HCT116 (cell line): ENCODE data around the gene GREB1L.

Experiments
- CEBPB ChIP-seq: IDR thresholded peaks from 2 replicates; pipeline ENCODE4 v1.6.1; 2012; ENCODE audit warnings: low read depth
- EZH2 ChIP-seq: fragments of 200-600 bp; sonication (generic); IDR thresholded peaks from 2 replicates; pipeline ENCODE4 v1.6.1; 2017; ENCODE audit warnings: antibody characterized with exemption, mixed run types
- EZH2phosphoT487 ChIP-seq: fragments of 200-600 bp; IDR thresholded peaks from 2 replicates; pipeline ENCODE4 v1.6.1; 2018; ENCODE audit warnings: antibody characterized with exemption, borderline replicate concordance
- POLR2A ChIP-seq: IDR thresholded peaks from 2 replicates; pipeline ENCODE4 v1.7.0; 2011; ENCODE audit warnings: borderline replicate concordance; ENCODE audit not compliant: insufficient read depth, insufficient read length; ENCODE audit errors: extremely low read depth
- POLR2AphosphoS5 ChIP-seq: IDR thresholded peaks from 2 replicates; pipeline ENCODE4 v1.6.1; 2011; ENCODE audit warnings: mild to moderate bottlenecking, low read depth, low read length, moderate library complexity
- RAD21 ChIP-seq: IDR thresholded peaks from 2 replicates; pipeline ENCODE4 v1.6.1; 2012; ENCODE audit warnings: low read depth, mild to moderate bottlenecking
- SP1 ChIP-seq: IDR thresholded peaks from 2 replicates; pipeline ENCODE4 v1.6.1; 2012; ENCODE audit warnings: low read depth
- TF ChIP-seq, protein P1 (sequence below), 3 experiments: fragments of 200-600 bp in 1 of 3; sonication (generic) in 1 of 3; IDR thresholded peaks in 2 of 3; conservative IDR thresholded peaks in 1 of 3; 2 replicates each; pipeline ENCODE4 v1.5.1; 2012 to 2017; ENCODE audit warnings: low read depth in 2 of 3, low read length in 2 of 3, antibody characterized with exemption in 1 of 3, borderline replicate concordance in 1 of 3, control low read depth in 1 of 3, mild to moderate bottlenecking in 1 of 3, mixed read lengths in 1 of 3, mixed run types in 1 of 3, moderate library complexity in 1 of 3; ENCODE audit not compliant: insufficient read depth in 1 of 3
- TF ChIP-seq, protein P2 (sequence below): IDR thresholded peaks from 2 replicates; pipeline ENCODE4 v1.6.1; 2012; ENCODE audit warnings: low read depth
- TF ChIP-seq, protein P3 (sequence below): IDR thresholded peaks from 2 replicates; pipeline ENCODE4 v1.6.1; 2012
- TF ChIP-seq, protein P4 (sequence below): IDR thresholded peaks from 2 replicates; pipeline ENCODE4 v1.6.1; 2012

DNA sequence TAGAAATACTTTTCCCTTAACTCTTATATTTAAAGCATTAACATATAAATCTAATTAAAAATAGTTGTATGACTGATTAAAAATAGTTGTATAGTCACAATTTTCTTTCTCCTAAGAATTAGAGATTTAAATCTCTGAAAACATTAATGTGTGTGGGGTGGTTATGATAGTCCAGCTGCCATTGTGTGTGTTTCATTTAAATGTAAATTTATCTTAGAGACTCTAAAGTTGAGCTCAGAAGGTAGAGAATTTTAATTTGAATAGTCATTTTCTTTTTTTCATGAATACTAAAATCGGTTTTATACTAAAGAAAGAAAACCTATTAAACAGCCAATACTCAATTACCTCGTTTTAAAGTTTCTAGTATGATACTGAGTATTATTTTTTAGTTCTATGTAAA, 18.6 kb downstream of the GREB1L start:
- TF ChIP-seq EZH2: no peak
- TF ChIP-seq, protein P1, sequence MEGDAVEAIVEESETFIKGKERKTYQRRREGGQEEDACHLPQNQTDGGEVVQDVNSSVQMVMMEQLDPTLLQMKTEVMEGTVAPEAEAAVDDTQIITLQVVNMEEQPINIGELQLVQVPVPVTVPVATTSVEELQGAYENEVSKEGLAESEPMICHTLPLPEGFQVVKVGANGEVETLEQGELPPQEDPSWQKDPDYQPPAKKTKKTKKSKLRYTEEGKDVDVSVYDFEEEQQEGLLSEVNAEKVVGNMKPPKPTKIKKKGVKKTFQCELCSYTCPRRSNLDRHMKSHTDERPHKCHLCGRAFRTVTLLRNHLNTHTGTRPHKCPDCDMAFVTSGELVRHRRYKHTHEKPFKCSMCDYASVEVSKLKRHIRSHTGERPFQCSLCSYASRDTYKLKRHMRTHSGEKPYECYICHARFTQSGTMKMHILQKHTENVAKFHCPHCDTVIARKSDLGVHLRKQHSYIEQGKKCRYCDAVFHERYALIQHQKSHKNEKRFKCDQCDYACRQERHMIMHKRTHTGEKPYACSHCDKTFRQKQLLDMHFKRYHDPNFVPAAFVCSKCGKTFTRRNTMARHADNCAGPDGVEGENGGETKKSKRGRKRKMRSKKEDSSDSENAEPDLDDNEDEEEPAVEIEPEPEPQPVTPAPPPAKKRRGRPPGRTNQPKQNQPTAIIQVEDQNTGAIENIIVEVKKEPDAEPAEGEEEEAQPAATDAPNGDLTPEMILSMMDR (IDR thresholded peaks at IDR 0.05 in 2 of 3, conservative IDR thresholded peaks at IDR 0.05 in 1 of 3; ENCODE audit: borderline replicate concordance in 1 of 3, insufficient read depth in 1 of 3, low read depth in 2 of 3, low read length in 2 of 3): no peak
- TF ChIP-seq, protein P2, sequence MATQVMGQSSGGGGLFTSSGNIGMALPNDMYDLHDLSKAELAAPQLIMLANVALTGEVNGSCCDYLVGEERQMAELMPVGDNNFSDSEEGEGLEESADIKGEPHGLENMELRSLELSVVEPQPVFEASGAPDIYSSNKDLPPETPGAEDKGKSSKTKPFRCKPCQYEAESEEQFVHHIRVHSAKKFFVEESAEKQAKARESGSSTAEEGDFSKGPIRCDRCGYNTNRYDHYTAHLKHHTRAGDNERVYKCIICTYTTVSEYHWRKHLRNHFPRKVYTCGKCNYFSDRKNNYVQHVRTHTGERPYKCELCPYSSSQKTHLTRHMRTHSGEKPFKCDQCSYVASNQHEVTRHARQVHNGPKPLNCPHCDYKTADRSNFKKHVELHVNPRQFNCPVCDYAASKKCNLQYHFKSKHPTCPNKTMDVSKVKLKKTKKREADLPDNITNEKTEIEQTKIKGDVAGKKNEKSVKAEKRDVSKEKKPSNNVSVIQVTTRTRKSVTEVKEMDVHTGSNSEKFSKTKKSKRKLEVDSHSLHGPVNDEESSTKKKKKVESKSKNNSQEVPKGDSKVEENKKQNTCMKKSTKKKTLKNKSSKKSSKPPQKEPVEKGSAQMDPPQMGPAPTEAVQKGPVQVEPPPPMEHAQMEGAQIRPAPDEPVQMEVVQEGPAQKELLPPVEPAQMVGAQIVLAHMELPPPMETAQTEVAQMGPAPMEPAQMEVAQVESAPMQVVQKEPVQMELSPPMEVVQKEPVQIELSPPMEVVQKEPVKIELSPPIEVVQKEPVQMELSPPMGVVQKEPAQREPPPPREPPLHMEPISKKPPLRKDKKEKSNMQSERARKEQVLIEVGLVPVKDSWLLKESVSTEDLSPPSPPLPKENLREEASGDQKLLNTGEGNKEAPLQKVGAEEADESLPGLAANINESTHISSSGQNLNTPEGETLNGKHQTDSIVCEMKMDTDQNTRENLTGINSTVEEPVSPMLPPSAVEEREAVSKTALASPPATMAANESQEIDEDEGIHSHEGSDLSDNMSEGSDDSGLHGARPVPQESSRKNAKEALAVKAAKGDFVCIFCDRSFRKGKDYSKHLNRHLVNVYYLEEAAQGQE: no peak
- no peak for TF ChIP-seq POLR2AphosphoS5
- no peak for TF ChIP-seq RAD21
- no peak for TF ChIP-seq EZH2phosphoT487
- TF ChIP-seq POLR2A: no peak
- no peak for TF ChIP-seq CEBPB
- TF ChIP-seq SP1: no peak
- TF ChIP-seq, protein P3, sequence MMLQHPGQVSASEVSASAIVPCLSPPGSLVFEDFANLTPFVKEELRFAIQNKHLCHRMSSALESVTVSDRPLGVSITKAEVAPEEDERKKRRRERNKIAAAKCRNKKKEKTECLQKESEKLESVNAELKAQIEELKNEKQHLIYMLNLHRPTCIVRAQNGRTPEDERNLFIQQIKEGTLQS: no peak
- TF ChIP-seq, protein P4, sequence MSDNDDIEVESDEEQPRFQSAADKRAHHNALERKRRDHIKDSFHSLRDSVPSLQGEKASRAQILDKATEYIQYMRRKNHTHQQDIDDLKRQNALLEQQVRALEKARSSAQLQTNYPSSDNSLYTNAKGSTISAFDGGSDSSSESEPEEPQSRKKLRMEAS: no peak
